Measurements from ENCODE around the gene MELK.
A peak's percentile ranks its signal among the peaks of the same experiment; 100 is the strongest.

MELK gene

GRCh38 chr9:36665387-36665786, 92.7 kb downstream of the MELK start:
- no peaks in the 10 kb centered on the region for H3K9me3 Mint-ChIP-seq
- peaks cover 18% of the 10 kb centered on the region for H3K4me1 Mint-ChIP-seq
- no peak for DNase-seq
- no peak overlapping the region for H3K27ac Mint-ChIP-seq
- CTCF ChIA-PET = no interaction called here
- H3K4me3 Mint-ChIP-seq = no peak overlapping the region
- no peaks in the 10 kb centered on the region for H3K27me3 Mint-ChIP-seq
- peaks cover 44% of the 10 kb centered on the region for H3K36me3 Mint-ChIP-seq

GRCh38 chr9:36665921-36666431, 93.3 kb downstream of the MELK start:
- Mint-ChIP-seq H3K9me3 (no peaks in the 10 kb centered on the region), H3K27ac (peak overlapping the region; percentile 24), H3K4me1 (peaks cover 18% of the 10 kb centered on the region), H3K36me3 (peaks cover 42% of the 10 kb centered on the region), H3K4me3 (no peak overlapping the region), H3K27me3 (no peaks in the 10 kb centered on the region)
- CTCF ChIA-PET = no interaction called here
- DNase-seq = no peak

- Mint-ChIP-seq H3K27me3 (no peaks in the 10 kb centered on the region), H3K4me1 (peaks cover 4% of the 10 kb centered on the region), H3K4me3 (no peak overlapping the region), H3K36me3 (peaks cover 48% of the 10 kb centered on the region), H3K9me3 (no peaks in the 10 kb centered on the region), H3K27ac (no peak overlapping the region)
- DNase-seq = no peak
- CTCF ChIA-PET = no interaction called here
These were observed 98.9 kb downstream of the MELK start for GRCh38 chr9:36671561-36671960.

DNA sequence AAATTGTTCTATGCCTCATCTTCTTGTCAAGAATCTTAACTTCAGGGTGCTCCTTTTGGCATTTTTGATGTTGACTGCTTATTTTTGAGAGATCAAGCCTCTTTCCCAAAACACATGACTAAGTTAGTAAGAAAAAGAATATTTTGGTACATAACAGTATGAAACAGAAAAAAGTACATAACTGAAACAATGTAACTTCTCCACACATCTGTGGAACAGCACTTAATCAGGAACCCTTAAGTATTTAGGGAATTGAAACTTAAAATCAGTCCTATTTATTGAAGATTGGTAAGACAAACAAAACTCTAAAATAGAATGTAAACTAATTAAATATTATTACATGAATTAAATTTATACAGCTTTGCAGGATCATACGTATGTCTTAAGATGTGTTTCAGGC, 103.4 kb downstream of the MELK start:
- Mint-ChIP-seq H3K36me3 (peaks cover 63% of the 10 kb centered on the region), H3K4me3 (no peak overlapping the region), H3K27me3 (no peaks in the 10 kb centered on the region), H3K27ac (no peak overlapping the region), H3K9me3 (no peaks in the 10 kb centered on the region), H3K4me1 (no peaks in the 10 kb centered on the region)
- no peak for DNase-seq
- CTCF ChIA-PET = no interaction called here

DNA sequence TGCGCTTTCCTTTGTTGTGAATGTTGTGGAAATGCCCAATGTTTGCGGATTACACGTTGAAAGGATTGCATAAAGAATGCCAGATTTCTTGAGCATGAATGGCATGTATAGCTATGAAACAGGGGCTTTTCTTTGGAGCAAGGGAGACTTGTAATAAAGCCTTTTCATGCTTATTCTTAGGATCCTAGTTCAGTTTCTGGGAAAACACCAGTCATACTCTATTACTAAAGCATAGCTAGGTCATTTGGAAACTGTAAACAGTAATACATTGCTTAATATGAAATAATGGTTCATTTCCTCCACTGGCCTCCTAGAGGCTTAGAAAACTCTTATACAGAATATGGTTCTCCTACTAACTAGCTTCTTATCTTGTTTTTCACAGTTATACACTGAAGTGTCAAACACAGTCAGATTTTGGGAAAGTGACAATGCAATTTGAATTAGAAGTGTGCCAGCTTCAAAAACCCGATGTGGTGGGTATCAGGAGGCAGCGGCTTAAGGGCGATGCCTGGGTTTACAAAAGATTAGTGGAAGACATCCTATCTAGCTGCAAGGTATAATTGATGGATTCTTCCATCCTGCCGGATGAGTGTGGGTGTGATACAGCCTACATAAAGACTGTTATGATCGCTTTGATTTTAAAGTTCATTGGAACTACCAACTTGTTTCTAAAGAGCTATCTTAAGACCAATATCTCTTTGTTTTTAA, 104.2 kb downstream of the MELK start:
- Mint-ChIP-seq H3K9me3 (no peaks in the 10 kb centered on the region), H3K4me3 (no peak overlapping the region), H3K27me3 (no peaks in the 10 kb centered on the region), H3K4me1 (no peaks in the 10 kb centered on the region), H3K36me3 (peaks cover 57% of the 10 kb centered on the region), H3K27ac (peak overlapping the region; percentile 67)
- DNase-seq = no peak
- CTCF ChIA-PET = no interaction called here

- Mint-ChIP-seq H3K4me3 (no peak overlapping the region), H3K4me1 (no peaks in the 10 kb centered on the region), H3K9me3 (no peaks in the 10 kb centered on the region), H3K27me3 (no peaks in the 10 kb centered on the region), H3K36me3 (peaks cover 54% of the 10 kb centered on the region), H3K27ac (no peak overlapping the region)
- no peak for DNase-seq
- CTCF ChIA-PET = no interaction called here
These were observed 104.9 kb downstream of the MELK start for GRCh38 chr9:36677611-36678010.

GRCh38 chr9:36679710-36680109, 107.0 kb downstream of the MELK start:
- Mint-ChIP-seq H3K36me3 (peaks cover 48% of the 10 kb centered on the region), H3K4me3 (no peak overlapping the region), H3K27me3 (no peaks in the 10 kb centered on the region), H3K9me3 (no peaks in the 10 kb centered on the region), H3K27ac (no peak overlapping the region), H3K4me1 (no peaks in the 10 kb centered on the region)
- DNase-seq = no peak
- CTCF ChIA-PET = no interaction called here

GRCh38 chr9:36686471-36686870, 113.8 kb downstream of the MELK start:
- Mint-ChIP-seq H3K36me3 (peaks cover 5% of the 10 kb centered on the region), H3K4me1 (no peaks in the 10 kb centered on the region), H3K27me3 (peaks cover 4% of the 10 kb centered on the region), H3K4me3 (no peak overlapping the region), H3K9me3 (no peaks in the 10 kb centered on the region), H3K27ac (no peak overlapping the region)
- CTCF ChIA-PET = no interaction called here
- no peak for DNase-seq

DNA sequence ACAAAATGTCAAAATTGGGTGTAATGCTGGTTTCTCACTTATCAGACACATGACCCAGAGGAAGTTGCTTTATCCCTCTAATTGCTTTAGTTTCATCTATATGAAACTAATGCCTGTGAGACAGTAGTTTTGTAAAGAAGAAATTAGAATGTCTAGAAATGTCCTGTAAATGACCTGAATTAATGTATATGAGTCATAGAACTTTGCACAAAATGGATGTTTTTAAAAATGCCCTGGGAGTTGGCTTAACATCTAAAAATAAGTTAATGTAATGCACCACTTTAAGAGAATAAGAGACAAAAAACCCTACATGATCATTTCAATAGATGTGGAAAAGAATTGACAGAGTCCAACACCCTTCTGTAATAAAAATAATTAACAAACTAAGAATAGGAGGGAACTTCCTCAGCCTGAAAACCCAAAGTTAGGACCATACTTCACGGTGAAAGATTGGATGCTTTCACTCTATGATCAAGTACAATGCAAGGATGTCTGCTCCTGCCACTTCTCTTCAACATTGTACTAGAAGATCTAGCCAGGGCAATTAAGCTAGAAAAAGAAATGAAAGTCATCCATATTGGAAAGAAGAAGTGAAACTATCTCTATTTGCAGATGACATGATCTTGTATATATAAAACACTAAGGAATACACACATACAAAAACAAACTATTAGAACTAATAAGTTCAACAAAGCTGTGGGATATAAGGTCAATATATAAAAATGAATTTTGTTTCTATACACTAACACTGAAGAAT, 117.9 kb downstream of the MELK start:
- H3K4me3 Mint-ChIP-seq = no peak overlapping the region
- no peaks in the 10 kb centered on the region for H3K9me3 Mint-ChIP-seq
- H3K27me3 Mint-ChIP-seq = peaks cover 15% of the 10 kb centered on the region
- H3K36me3 Mint-ChIP-seq = no peaks in the 10 kb centered on the region
- H3K4me1 Mint-ChIP-seq = no peaks in the 10 kb centered on the region
- no peak overlapping the region for H3K27ac Mint-ChIP-seq
- no peak for DNase-seq
- CTCF ChIA-PET = no interaction called here

GRCh38 chr9:36691671-36692070, 119.0 kb downstream of the MELK start:
- CTCF ChIA-PET = no interaction called here
- DNase-seq = no peak
- H3K4me1 Mint-ChIP-seq = no peaks in the 10 kb centered on the region
- peaks cover 16% of the 10 kb centered on the region for H3K27me3 Mint-ChIP-seq
- H3K9me3 Mint-ChIP-seq = no peaks in the 10 kb centered on the region
- H3K4me3 Mint-ChIP-seq = no peak overlapping the region
- H3K27ac Mint-ChIP-seq = no peak overlapping the region
- no peaks in the 10 kb centered on the region for H3K36me3 Mint-ChIP-seq

DNA sequence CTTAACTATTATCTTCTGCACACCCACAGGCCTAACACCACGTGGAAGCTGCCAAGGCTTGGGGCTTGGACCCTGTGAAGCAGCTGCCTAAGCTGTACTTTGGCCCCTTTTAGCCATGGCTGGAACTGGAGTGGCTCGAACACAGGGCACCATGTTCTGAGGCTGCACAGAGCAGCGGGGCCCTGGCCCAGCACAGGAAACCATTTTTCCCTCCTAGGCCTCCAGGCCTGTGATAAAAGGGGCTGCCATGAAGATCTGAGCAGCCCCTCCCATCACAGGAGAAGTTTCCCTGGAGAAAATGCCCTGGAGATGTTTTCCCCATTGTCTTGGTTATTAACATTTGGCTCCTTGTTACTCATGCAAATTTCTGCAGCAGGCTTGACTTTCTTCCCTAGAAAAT, 126.3 kb downstream of the MELK start:
- H3K36me3 Mint-ChIP-seq = no peaks in the 10 kb centered on the region
- DNase-seq = no peak
- no peak overlapping the region for H3K4me3 Mint-ChIP-seq
- H3K4me1 Mint-ChIP-seq = no peaks in the 10 kb centered on the region
- H3K9me3 Mint-ChIP-seq = peaks cover 25% of the 10 kb centered on the region
- CTCF ChIA-PET = no interaction called here
- no peak overlapping the region for H3K27ac Mint-ChIP-seq
- H3K27me3 Mint-ChIP-seq = peaks cover 7% of the 10 kb centered on the region

- Mint-ChIP-seq H3K9me3 (peaks cover 12% of the 10 kb centered on the region), H3K36me3 (no peaks in the 10 kb centered on the region), H3K4me3 (no peak overlapping the region), H3K27ac (no peak overlapping the region), H3K27me3 (peaks cover 4% of the 10 kb centered on the region), H3K4me1 (no peaks in the 10 kb centered on the region)
- CTCF ChIA-PET = no interaction called here
- DNase-seq = no peak
These were observed 131.5 kb downstream of the MELK start for GRCh38 chr9:36704148-36704547.

GRCh38 chr9:36713515-36714490, 141.1 kb downstream of the MELK start:
- CTCF ChIA-PET = interaction anchor here (1.0 kb wide), 1 partner anchor 15 kb away, joined by 4 read pairs; no protein-coding TSS in a partner anchor
- Mint-ChIP-seq H3K27ac (no peak overlapping the region), H3K27me3 (peaks cover 23% of the 10 kb centered on the region), H3K4me3 (no peak overlapping the region), H3K36me3 (no peaks in the 10 kb centered on the region), H3K4me1 (no peaks in the 10 kb centered on the region), H3K9me3 (no peaks in the 10 kb centered on the region)
- no peak for DNase-seq

GRCh38 chr9:36716496-36716895, 143.8 kb downstream of the MELK start:
- Mint-ChIP-seq H3K27me3 (peaks cover 23% of the 10 kb centered on the region), H3K9me3 (no peaks in the 10 kb centered on the region), H3K4me1 (no peaks in the 10 kb centered on the region), H3K4me3 (no peak overlapping the region), H3K27ac (no peak overlapping the region), H3K36me3 (no peaks in the 10 kb centered on the region)
- DNase-seq = no peak
- CTCF ChIA-PET = no interaction called here

Measured in activated naive CD4-positive, alpha-beta T cell treated with anti-CD3 and anti-CD28 coated beads, Interleukin-2, amount 10 ng/mL, durations not matched to agents 7 days and 5 days (primary cell).